ENCODE results near the gene YKT6.
"Not testable (repeated sequence)": the region's sequence is repeated elsewhere in the genome, so short reads cannot be mapped to it uniquely, and the experiment has no call there.

Gene YKT6

DNA sequence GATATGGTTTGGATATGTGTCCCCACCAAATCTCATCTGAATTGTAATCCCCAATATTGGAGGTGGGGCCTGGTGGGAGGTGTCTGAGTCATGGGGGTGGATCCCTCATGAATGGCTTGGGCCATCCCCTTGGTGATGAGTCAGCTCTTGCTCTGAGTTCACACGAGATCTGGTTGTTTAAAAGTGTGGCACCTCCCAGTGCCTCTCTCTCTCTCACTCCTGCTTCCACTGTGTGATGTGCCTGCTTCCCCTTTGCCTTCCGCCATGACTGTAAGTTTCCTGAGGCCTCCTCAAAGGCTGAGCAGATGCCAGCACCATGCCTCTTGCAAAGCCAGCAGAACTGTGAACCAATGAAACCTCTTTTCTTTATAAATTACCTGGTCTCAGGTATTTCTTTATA, 6.7 kb upstream of the YKT6 start:
- DNase-seq, result no peak

DNA sequence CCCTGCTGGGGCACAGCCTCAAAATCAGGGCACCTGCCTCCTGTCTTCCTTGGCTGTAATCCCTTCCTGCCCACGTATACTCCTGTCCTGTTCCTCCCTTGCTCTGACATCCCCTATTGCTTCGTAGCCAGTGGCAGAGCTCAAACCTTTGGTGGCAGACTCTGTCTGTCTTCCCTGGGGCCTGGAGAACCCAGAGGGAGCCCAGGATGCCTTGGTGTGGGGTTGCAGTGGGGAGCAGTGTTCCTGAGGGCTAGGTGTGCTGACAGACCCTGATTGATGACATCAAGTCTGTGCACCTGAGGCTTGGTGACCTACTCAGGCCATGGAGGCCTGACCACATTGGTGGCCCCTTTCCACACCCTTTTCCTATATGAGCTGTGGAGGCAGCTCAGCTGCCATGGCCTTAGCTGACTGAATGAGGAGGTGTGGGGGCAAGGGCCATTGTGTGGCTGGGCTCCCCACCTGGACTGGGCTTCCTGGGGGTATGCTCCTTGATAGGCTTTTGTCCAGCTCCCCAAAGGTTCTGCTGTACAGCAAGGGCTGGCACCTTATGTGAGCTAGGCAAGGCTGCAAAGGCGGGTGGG, 6.1 kb upstream of the YKT6 start:
- DNase-seq, result no peak

GRCh38 chr7:44195889-44196288, 4.9 kb upstream of the YKT6 start:
- DNase-seq, result no peak

- DNase-seq, result no peak
Measured at GRCh38 chr7:44196450-44196872, 4.3 kb upstream of the YKT6 start.

DNA sequence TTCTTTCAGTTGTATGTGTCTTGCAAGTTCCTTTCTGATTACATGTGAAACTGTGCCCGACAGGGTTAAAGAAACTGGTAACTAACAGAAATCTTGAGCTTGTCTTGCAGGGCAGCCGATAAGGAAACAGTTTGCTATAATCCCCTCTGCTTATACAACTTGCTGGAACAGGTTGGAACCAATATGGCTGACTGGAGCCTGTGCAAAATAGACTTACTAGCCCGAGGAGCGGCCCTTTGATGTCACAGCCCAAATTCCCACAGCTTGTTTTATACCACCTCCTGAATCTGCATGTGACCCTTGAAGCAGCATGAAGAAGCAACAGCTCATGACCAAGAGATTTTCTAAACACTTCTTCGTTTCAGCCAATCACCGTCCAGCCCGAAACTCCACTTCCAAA, 3.3 kb upstream of the YKT6 start:
- no peak for DNase-seq

DNA sequence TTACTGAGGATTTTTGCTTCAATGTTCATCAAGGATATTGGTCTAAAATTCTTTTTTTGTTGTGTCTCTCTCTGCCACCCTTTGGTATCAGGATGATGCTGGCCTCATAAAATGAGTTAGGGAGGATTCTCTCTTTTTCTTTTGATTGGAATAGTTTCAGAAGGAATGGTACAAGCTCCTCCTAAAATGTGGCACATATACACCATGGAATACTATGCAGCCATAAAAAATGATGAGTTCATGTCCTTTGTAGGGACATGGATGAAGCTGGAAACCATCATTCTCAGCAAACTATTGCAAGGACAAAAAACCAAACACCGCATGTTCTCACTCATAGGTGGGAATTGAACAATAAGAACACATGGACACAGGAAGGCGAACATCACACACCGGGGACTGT, 615 bp upstream of the YKT6 start:
- DNase-seq, result not testable (repeated sequence)

- DNase-seq, result no peak
Measured at GRCh38 chr7:44201813-44202212, 1.0 kb downstream of the YKT6 start.

- DNase-seq, result no peak
Measured at GRCh38 chr7:44206008-44206407, 5.2 kb downstream of the YKT6 start.

DNA sequence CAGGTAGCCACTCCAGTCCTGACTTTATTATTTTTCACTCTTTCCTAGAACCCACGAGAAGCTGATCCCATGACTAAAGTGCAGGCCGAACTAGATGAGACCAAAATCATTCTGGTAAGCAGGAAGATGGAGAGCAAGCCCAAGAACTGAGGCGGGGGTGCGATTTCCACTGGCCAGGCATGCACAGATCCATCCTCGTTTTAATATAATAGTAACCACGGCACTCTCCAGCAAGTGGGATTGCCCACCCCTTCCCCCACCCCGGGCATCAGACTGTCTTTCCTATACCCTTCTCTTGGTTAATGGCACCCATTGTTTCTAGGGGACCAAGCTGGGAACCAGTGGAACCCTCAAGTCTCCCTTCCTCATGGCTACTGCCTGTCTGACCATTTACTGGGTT, 7.3 kb downstream of the YKT6 start:
- no peak for DNase-seq

DNA sequence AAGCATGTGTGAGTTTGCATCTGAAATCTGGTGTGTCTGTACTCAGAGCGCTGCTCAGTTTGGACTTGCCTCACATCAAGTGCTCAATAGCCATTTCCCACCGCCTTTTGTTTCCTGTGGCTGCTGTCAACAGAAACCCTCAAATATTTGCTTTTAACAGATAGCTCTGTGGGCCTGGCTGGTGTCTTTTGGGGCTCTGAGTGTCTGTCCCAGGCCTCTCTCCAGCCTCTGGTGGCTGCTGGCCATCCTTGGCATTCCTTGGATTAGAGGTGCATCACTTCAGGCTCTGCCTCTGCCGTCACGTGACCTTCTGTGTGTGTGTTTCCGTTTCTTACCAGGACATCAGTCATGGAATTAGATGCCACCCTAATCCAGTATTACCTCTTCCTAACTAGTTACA, 9.3 kb downstream of the YKT6 start:
- no peak for DNase-seq

GRCh38 chr7:44211126-44211675, 10.4 kb downstream of the YKT6 start:
- no peak for DNase-seq

DNA sequence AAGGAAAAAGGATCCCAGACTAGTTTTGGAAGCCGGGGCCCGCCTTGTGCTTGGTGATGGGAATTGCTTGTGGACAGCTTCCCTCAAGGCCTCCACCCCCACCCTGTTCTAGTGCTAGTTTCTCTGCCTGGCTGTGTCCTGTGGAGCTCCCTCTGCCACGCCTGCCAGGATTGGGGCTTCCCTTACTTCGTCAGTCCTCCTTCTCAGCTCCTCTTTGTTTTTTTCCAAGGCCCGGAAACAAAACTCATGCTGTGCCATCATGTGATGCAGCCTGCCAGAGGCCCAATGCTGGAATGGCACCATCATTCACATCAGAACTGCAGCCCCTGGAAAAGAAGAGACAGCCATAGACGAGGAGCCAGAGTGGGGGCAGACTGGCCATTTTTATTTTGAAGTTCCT, 11.2 kb downstream of the YKT6 start:
- DNase-seq, result no peak

DNA sequence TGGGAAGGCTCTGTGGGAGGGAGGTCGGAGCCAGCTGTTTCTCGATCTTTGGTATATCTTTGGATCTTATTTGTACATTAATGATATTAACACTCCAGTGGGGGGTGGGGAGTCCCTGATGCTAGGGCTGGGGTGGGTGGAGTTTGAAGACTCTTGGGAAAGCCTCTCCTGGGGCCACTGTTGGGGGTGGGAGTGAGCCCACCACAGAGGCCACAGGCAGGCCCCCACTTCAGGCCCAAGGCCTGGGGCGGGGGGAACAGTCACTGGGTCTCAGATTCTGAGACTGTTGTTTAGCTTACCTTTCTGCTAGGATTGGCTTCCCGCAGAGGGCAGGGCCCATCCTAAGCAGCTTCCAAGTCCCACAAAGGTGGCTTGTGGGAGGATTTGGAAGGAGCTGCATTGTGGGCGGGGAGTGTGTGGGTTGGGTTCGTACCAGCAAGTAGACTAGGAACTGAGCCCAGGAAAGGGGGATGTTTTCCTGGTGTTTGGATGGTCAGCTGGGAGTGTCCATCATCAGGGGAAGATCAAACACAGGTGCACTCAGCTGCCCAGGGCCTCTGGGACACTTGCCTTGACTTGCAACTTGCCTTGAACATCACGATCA, 11.9 kb downstream of the YKT6 start:
- DNase-seq, result no peak

- no peak for DNase-seq
Measured at GRCh38 chr7:44213206-44213876, 12.6 kb downstream of the YKT6 start.

- DNase-seq, result no peak
Measured at GRCh38 chr7:44213877-44214388, 13.2 kb downstream of the YKT6 start.

DNA sequence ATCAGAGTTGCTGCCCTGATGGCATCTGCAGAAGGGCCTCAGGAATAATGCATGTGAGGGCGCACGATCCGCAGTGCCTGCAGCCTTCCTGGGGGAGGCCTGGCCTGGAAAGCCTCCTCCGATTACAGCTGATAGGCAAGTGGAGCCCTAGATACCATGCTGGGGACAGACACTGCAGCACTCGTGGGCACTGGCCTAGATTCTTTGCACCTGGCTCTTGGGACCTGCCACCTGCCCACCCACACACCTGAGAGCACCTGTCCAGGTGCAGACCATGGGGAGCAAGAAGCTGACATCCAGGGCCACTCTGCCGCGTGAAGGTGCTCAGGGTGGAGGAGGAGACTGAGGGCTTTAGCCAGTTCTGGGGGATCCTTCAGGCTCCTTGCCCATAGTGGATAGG, 14.8 kb downstream of the YKT6 start:
- no peak for DNase-seq

- no peak for DNase-seq
Measured at GRCh38 chr7:44216019-44216418, 15.2 kb downstream of the YKT6 start.

GRCh38 chr7:44216521-44217222, 15.9 kb downstream of the YKT6 start:
- peak; percentile 29 for DNase-seq

- peak; percentile 24 for DNase-seq
Measured at GRCh38 chr7:44217223-44217714, 16.5 kb downstream of the YKT6 start.

DNA sequence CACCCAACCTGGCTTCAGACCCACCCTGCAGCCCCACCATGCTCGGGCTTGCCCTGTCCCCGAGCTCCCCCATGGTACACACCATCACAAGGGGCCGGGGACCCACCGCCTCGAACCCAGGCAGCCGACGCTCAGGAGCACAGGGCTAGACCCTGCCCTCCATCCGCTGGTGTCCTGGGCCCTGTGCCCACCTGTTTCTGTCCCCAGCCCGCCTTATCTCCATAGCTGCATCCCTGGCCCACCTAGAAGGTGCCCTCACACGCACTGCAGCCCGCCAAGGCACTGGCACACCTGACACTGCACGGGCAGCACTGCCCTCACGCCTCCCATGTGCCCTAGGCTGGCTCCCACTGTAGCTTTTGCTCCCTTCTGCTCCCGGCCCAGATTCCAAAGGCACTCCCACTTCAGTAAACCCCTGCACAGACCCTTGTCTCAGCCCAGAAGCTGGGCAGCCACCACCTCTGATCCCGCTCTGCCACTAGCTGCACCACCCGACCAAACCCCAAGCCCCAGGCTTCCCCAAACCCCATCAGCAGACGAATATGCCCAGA, 17.1 kb downstream of the YKT6 start:
- peak; percentile 22 for DNase-seq

DNA sequence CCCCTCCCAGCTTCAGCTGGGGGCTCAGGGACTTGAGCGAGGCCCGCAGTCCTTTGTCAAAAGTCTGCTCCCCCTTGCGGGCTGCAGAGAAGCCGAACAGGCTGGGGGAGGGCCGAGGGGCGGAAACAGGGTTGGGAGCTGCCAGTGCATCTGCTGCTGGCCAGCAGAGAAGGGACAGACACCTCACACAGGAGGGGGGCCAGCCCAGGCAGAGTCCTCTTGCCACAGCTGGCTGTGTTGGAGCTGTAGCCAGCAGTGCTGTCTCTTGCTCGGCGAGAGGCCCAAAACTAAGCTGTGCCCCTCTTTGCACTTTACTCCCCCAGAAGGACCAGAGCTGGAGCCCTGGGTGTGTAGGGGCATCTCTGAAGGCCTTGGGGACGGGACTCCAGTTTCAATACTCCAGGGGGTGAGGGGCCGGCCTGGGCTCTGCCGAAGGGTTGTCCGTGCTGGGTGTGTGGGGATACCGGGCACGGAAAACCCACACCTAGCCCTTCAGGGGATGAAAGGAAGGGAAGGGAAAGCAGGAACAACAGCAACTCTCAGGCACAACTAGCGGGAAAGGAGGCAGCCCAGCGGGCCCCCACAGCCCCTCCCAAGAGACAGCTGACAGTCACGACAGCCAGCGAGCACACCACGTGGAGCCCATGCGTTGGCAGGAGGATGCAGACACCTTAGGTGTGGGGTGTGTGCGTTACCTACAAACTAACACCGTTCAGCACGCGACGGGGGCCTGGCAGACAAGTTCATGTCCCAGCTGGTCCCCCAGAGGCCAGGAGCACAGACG, 17.8 kb downstream of the YKT6 start:
- peak; percentile 74 for DNase-seq
